Activated CD8-positive, alpha-beta memory T cell treated with anti-CD3 and anti-CD28 coated beads for 1 hour (primary cell): Measurements from ENCODE around the gene ISLR.
"Not testable (repeated sequence)": the region's sequence is repeated elsewhere in the genome, so short reads cannot be mapped to it uniquely, and the experiment has no call there.

ENCODE experiments used
- DNase-seq, 2 donors: peaks; one replicate each; pipeline ENCODE4 v3.0.0-alpha.2; 2020; ENCODE audit warnings: low read depth in 1 of 2; ENCODE audit errors: extremely low read depth in 1 of 2

The ISLR gene

DNA sequence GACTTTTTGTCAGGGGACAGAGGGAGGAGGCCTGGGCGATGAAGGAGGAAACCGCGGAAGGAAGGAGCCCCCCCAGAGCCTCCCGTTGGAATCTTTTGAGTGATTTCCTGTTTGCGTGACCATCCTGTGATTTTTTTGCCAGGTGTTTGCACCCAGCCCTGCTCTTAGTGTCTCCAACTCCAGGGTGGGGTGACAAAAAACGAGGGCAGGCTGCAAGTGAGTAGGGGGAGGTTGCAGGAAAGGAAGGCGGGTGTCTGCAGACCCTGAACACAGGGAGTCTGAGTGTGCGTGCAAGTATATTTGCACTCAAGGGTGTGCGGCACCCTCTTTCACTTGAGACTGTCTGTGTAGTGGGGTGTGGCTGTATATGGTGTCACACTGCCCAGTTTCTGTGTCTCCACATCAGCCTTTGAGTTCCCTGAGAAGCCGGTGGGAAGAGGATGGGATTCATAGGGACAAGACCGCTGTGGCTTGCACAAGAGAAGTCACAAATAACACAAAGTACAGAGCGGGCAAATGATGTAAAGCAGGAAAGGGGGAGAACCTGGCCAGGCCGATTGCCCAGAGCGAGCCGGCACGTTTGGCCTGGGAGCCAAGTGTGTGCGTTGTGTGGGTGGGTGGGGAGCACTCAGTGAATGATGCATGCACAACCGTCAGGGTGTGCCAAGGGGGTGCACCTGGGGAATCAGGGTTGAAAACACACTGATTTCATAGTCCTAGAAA, 36.5 kb upstream of the ISLR start:
- DNase-seq = no peak

DNA sequence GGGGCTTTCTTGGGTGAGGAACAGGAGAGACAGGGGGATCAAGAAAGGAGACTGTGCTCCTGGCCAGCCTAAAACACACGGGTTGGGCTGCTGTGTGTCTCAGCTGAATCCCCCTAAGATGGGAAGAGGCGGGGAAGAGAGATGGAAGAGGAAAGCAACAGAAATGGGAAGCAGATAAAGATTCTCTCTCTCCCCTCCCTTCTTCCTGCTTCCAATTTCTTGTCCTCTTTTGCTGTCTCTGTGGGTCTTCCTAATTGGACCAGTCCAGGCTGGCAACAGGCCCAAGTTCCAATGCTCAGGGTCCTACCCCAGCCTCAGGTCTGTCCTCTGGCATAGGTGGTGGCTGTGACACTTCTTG, 36.0 kb upstream of the ISLR start:
- no peak for DNase-seq

DNA sequence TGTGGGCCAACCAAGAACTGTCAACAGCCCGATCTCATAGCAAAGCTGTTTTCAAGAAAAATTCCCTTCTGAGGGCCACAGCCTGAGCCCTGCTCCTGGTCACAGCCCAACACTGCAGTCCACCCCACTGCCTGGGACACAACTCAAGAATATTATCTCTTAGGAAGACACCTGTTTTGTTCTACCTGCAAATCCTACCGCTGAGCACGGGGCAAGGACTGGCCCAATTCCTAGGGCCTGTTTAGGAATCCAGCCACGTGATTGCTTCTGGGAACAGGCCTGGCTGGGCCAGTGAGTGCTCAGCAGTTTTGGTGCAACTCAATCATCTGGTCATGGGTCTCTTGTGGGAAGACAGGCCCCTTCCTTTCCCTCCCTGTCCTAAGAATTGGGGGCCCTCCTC, 34.9 kb upstream of the ISLR start:
- DNase-seq = no peak

DNA sequence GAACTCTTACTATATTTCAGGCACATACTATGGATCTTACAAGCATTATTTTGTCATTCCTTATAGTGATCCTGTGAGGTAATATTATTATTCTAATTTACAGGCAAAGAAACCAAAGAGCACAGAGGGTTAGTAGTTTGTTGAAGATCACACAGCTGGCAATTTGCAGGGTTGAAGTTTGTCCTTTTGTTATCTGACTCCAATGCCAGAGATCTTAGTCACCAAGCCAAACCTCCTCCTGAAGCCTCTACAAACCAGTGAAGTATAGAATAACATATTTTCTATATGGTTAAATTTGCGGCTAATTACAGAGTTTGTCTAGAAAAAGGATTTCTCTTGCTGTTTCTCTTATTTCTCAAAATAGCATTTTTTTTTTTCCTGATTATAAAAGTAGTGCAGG, 31.9 kb upstream of the ISLR start:
- DNase-seq = no peak

DNA sequence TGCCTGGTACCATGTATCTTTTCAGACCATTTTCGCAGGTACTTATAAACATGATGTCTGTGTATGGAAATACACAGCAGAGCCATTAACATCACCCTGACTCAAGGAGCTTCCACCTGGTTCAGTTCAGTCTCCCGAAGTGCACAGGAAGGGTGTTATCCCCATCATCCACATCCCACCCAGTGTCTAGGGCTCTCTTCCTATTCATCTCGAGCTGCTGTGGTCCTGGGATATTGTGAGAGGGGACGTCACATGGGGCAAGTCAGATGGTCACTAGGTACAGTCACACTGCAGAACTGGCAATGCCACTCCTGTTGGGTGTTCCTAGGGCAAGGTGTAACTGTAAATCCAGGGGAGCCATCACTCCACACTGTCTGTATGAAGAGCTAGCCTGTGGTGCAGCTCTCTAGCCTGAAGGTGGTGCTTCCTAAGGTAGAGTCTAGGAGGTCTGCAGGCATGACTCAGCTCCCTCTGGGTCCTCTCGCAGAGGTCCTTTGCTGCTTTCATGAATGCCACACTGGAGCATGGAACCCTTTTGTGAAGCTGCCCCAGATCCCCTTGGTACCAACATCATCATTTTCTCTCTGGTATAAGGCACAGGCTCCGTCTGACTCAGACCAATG, 29.2 kb upstream of the ISLR start:
- DNase-seq = no peak

DNA sequence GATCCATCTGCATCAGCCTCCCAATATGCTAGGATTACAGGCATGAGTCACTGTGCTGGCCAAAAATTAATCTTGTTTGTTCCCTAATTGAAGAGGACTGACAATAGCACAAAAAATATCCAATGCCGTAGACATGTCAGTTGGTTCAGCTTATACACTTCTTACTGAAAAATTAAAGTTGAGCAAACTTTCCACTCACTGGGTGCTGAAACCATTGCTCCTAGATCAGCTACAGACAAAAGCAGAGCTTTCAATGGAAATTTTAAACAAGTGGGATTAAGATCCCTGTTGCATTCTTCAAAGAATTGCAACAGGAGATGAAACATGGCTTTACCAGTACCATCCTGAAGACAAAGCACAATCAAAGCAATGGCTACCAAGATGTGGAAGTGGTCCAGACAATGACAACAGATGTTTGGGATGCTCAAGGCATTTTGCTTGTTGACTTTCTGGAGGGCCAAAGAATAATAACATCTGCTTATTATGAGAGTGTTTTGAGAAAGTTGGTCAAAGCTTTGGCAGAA, 27.2 kb upstream of the ISLR start:
- DNase-seq = no peak

DNA sequence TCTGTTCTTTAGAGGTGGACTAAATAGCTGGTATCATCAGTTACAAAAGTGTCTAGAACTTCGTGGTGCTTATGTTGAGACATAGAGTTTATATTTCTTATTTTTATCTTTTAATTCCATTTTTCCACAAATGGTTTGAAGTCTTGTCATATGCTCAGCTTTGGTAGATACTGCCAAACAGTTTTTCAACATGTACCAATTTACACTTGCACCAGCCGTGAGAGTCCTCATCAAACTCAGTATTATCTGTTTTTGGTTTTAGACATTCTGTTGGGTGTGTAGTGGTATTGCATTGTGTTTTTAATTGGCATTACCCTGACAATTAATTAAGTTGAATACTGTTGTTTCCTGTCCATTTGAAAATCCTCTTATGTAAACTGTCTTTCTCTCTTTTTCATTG, 26.5 kb upstream of the ISLR start:
- DNase-seq = no peak

DNA sequence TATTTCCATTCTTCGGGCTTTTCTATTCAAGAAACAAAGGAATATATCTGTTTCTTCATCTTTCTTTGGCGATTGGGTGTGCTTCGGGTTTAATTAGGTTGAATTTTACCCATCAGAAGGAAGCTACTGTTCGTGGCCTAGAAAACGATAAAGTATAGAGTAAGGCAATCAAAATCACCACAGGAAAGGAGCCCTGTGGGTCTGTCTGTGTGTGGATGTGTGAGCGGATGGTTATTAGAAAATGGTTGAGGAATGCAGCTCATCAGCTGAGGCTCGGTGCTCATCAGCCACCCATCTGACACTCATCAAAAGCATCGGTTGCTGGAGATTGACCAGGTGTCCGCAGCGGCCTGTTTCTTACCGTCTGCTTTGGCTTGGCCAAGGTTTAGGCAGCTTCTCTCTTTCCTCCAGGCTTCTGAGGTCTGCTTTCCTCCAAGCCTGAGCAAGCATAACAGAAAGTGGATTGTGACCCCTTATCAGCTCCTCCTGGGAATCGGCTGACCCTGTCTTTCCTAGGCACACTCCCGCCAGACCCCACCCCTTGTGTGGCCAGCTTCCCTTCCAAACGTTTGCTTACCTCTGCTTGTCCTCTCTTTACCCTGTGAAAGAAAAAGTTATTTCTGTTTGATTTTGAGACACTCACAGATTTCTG, 17.6 kb upstream of the ISLR start:
- DNase-seq = no peak

DNA sequence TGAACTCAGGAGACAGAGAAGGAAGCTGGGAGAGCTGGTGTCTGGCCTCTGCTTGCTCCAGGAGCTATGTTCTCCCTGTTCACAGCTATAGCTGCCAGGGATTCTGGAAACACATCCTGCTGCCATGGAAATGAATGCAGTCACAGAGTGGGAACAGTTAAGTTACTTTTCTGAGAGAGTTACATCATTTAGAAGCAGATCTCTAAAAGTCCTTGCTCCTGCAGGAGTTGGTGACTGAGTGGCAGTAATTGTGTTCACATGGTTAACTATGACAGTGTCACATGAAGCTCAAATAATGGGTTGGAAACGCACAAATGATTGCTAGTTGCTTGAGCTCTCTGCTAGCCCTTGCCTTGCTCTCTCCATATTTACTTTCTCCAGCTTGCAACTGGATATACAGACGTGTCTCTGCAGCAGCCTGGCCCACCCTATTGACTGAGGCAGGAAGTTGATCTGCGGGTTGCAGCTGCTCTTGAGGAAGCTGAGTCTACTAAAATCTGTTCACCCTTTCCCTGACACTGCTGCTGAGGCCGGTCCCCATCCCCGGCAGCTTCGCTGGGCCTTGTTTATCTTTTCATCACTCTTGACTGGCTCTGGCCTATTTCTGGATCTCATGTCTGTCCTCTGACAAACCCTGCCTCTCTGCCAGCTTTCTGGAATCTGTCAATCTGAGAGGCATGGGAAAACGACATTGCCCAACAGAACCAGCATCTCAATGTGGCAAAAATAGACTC, 16.7 kb upstream of the ISLR start:
- no peak for DNase-seq

DNA sequence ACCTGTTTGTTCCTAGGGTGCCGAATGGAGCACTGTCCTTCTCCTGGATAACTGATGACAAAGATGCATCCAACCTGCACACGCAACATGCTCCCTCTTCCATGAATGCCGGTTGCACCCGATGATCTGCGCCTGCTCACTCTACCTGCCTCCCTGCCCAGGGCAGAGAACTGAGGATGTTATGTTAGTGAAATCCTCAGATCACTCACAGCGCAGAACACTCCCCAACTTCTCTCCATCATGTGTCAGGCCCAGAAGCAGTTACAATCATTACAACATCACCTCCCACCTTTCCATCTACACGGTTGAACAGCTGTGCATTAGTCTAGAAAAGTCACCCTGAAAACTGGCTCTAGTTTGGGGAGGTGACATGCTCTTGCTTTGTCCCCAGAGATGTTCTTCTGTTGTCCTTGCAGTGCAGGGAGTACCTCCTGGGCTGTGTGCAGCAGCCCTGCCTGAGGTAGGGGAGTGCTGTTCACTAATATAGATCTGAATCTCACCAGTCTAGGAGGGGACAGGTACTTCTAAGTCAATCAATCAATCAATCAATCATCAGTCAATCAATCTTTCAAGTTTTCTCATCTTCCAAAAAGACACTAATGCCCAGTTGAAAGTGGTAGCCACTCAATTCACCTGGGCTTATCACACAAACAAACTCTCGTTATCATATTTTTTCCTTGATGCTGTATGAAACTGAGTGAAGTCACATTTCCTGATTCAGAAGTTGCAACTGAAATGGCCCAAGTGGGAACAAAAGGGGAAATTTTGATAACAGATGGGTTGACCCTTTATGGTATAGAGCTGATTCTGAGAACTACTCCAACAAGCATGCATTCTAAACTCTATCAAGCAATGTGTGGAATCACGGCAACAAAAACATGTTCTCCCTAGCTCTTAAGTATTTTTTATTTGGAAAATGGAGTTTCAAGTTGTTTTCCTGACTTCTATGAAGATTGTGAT, 15.4 kb upstream of the ISLR start:
- DNase-seq = no peak

DNA sequence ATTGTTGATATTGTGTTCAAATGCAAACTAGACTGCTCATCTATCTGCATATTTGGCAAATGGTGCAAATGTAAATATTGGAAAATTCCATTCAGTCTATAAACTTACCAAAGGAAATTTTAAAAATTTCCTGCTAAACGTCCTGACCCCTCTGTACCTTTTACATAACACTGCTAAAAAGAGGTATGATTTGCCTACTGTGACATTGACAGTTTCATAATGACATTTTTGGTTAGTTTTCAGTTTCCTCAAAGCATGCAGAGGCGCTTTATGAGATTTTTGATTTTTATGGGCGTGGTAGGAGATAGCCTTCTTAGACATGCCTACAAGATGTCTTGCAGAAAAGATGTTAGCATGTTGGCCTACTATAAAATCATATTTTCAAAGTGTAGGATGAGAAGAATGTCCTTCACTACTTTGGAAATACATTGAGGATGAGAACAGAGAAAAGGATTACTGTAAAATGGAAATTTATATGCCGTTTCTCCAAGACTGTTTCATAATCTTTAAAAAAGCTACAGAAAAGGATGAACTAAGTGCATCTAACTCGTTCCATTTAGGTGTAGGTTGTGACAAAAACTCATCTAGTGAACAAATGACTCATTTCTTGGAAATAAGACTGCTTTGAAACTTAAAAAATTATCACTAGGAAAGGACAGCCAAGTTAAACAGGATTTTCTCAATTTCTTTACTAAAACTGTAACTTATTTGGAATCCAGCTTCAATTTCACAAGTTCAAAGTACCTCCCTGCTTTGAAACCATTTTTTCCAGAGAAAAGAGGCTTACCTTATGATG, 14.5 kb upstream of the ISLR start:
- DNase-seq = no peak

DNA sequence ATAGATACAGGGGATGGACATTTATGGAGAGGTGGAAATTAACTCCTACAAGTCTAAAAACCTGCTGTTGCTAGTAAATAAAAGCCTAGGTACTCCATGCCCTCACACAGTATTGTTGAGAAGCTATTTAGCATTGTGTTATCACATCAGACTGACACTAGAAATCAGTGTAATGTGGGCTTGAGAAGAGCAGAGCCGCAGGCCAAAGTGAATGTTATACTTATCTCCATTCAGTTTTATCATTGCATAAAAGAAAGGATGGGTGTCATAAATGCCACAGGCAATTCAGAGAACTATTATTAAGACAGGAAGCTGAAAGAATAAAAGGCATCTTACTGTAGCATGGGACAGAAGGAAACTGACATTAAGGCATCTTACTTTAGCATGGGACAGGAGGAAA, 13.7 kb upstream of the ISLR start:
- DNase-seq = no peak

DNA sequence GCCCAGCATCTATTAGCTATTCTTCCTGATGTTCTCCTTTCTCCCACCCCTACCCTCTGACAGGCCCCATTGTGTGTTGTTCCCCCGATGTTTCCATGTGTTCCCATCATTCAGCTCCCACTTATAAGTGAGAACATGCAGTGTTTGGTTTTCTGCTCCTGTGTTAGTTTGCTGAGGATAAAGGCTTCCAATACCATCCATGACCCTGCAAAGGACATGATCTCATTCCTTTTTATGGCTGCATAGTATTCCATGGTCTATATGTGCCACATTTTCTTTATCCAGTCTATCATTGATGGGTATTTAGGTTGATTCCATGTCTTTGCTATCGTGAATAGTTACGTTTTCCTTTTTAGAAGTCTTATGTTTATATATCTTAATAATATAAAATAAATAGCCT, 13.1 kb upstream of the ISLR start:
- not testable (repeated sequence) for DNase-seq

DNA sequence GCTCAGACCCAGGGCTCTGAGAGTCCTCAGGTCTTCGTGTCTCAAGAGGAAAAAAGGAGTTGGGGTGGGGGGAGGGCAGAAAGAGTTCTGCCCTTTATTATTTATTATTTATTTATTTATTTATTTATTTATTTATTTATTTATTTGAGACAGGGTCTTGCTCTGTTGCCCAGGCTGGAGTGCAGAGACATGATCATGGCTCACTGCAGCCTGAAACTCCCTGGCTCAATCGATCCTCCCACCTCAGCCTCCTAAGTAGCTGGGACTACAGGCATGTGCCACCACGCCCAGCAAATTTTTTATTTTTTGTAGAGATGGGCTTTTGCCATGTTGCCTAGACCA, 11.3 kb upstream of the ISLR start:
- not testable (repeated sequence) for DNase-seq

DNA sequence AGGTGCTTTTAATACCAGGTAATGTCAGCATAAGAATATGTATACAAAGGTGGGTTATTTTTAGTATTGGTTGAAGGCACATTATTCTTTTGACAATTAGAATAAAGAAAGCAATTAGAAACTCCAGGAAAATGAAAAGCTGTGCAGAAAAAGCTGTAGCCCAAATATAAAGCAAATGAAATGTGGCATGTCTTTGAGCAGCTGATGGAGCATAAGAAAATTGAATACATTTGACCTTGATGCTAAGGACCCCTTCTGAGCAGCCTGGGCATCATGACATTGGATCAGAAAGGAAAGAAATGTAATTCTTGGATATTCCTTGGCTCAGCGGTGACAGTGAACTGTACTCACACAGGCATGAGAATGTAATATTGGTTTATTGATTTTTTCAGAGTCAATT, 8.0 kb upstream of the ISLR start:
- DNase-seq = no peak

DNA sequence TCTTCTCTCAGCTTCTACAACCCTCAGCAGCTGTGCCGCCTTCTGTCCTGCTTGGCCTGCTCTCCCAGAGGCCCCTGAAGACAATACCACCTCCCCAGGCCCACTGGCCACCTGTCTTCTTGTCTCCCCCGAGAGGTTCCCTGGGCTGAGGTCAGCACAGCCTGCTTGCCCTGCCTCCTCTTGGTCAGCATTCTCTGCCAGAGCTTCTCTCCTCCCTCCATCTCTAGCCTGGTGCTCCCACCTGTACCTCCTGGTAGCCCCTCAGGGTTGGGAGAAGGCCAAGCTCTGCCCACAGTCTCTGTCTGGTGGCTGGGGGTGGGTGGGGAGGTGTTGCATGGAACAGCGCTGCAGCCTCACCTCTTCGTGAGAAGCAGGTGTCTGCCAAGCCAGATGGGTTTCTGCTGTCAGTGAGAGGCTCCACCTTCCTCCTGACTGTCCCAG, 5.6 kb upstream of the ISLR start:
- no peak for DNase-seq

DNA sequence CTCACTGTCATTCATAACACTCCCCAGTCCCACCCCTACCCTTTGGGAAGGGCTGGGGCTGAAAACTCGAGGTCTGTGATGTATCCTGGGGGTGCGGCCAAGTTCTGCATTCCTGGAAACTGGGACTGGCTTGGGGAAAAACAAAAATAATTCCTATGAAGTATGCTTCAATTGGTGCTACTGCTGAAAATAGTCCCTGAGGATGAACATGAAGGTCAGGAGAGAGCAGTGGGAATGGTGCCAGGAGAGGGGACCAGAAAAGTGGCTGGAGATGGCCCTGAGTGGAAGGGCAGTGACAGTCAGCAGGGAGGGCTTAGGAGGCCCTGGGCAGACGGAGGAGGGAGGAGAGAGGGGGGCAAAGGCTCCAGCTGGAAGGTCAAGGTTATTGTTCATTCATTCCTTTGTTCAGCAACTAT, 4.8 kb upstream of the ISLR start:
- no peak for DNase-seq

DNA sequence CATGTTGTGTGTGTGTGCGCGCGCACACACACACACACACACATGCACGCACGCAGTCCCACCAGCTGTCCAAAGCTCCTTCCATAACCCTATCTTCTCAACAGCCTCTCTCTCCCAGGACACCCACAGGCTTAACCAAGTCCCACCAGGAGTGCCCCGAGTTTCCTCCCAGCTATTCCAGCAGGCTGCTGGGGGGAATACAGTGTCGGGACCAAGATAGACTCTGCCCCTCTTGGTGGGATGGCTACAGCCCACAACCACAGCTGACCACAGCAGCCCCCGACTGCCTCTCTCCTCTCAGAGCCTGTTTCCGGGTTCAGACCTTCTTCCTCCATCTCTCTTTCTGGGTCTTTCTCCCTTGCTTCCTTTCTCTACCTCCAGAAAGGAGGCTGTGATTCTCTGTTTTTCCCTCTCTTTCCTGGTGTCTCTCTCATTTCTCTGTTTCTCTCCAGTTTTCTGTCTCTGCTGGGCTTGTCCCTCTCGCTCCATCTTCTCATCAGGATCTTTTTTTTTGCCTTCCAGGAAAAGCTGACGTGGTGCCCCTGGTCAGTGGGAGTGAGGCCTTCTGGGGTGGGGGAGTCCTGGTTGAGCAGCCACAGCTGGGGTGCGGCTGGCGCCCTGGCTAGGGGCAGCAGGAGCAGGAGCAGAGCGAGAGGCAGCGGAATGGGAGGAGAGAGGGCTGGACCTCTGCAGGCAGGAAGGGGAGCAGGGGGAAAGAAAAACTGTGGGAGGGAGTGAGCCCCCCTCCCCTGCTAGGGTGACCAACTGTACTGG, 3.3 kb upstream of the ISLR start:
- no peak for DNase-seq
